IMR-90 (cell line): Measurements from ENCODE around the gene FRMD3. TPM values are rescaled to one million over a fixed set of nuclear protein-coding genes. Genes with fewer than 3 reads are reported as not detected.

Experiments
- ATAC-seq: fragments of 200-7000 bp; cut with Tn5 transposase; 2 replicates; pipeline ENCODE4 v1.9.1; 2020; ENCODE audit warnings: low read depth, mild to moderate bottlenecking, moderate library complexity
- BruUV-seq: library from RNA; stranded (reverse); fragments of 400-500 nt; replicated peaks from 2 replicates; lab custom pipeline; 2021; lab: Mats Ljungman, UMichigan
- CTCF ChIA-PET: fragments of 300-600 bp; formaldehyde crosslinking; extraction: SDS; loops from one replicate; lab custom pipeline; 2021; ENCODE audit warnings: antibody characterized with exemption; lab: Yijun Ruan, JAX
- POLR2A ChIA-PET: fragments of 300-600 bp; sonication (Branson Sonifier 250); formaldehyde crosslinking; loops from one replicate; lab custom pipeline; 2022; ENCODE audit warnings: antibody characterized with exemption; ENCODE audit not compliant: unreplicated experiment; lab: Charles Lee
- DNase-seq: peaks from one replicate; pipeline ENCODE4 v3.0.0; 2013
- H2AFZ ChIP-seq: replicated peaks from 2 replicates; pipeline ENCODE3; 2013; ENCODE audit warnings: low read length, mild to moderate bottlenecking; ENCODE audit not compliant: poor library complexity
- H2AK5ac ChIP-seq: 2 replicates; pipeline ENCODE4 v1.6.1; 2013; ENCODE audit warnings: low read depth, low read length, inconsistent platforms
- H2AK9ac ChIP-seq: replicated peaks from 2 replicates; pipeline ENCODE3; 2013; ENCODE audit warnings: mild to moderate bottlenecking, low read depth, low read length, moderate library complexity; ENCODE audit not compliant: poor library complexity
- H2BK120ac ChIP-seq: 2 replicates; pipeline ENCODE4 v1.6.1; 2013; ENCODE audit warnings: low read depth, low read length, inconsistent platforms
- H2BK15ac ChIP-seq: 3 replicates; pipeline ENCODE4 v1.6.1; 2013; ENCODE audit warnings: low read depth, low read length, inconsistent platforms
- H2BK20ac ChIP-seq: 2 replicates; pipeline ENCODE4 v1.6.1; 2013; ENCODE audit warnings: low read depth, mild to moderate bottlenecking, inconsistent platforms, low read length, moderate library complexity
- H2BK5ac ChIP-seq: 2 replicates; pipeline ENCODE4 v1.6.1; 2013; ENCODE audit warnings: mild to moderate bottlenecking, low read depth, low read length, inconsistent platforms; ENCODE audit not compliant: poor library complexity, severe bottlenecking
- H3K14ac ChIP-seq: replicated peaks from 2 replicates; pipeline ENCODE4 v1.6.1; 2013; ENCODE audit warnings: low read depth, low read length, inconsistent platforms
- H3K18ac ChIP-seq: 2 replicates; pipeline ENCODE4 v1.6.1; 2013; ENCODE audit warnings: low read depth, low read length, control low read depth
- H3K23ac ChIP-seq: 2 replicates; pipeline ENCODE4 v1.6.1; 2013; ENCODE audit warnings: low read depth, low read length, inconsistent platforms
- H3K27ac ChIP-seq: 2 replicates; pipeline ENCODE4 v1.5.1; 2013; ENCODE audit warnings: mild to moderate bottlenecking, control low read depth, low read length; ENCODE audit not compliant: insufficient read depth
- H3K27me3 ChIP-seq: 2 replicates; pipeline ENCODE4 v1.6.1; 2013; ENCODE audit warnings: low read length; ENCODE audit not compliant: control insufficient read depth, insufficient read depth
- H3K36me3 ChIP-seq: 2 replicates; pipeline ENCODE4 v1.6.1; 2013; ENCODE audit warnings: low read length, mixed read lengths; ENCODE audit not compliant: control insufficient read depth, insufficient read depth
- H3K4ac ChIP-seq: 2 replicates; pipeline ENCODE4 v1.6.1; 2013; ENCODE audit warnings: low read depth, low read length, inconsistent platforms
- H3K4me1 ChIP-seq: 2 replicates; pipeline ENCODE4 v1.6.1; 2013; ENCODE audit warnings: low read length, mixed read lengths; ENCODE audit not compliant: control insufficient read depth, insufficient read depth
- H3K4me2 ChIP-seq: 2 replicates; pipeline ENCODE4 v1.6.1; 2013; ENCODE audit warnings: low read depth, mild to moderate bottlenecking, control low read depth, low read length, moderate library complexity
- H3K4me3 ChIP-seq: 2 replicates; pipeline ENCODE4 v1.5.1; 2013; ENCODE audit warnings: low read depth, mild to moderate bottlenecking, control low read depth, low read length, moderate library complexity; ENCODE audit not compliant: insufficient read depth
- H3K56ac ChIP-seq: 2 replicates; pipeline ENCODE4 v1.6.1; 2013; ENCODE audit warnings: low read length, inconsistent platforms; ENCODE audit not compliant: insufficient read depth; ENCODE audit errors: extremely low read depth
- H3K79me1 ChIP-seq, 2 experiments: 2 replicates each; pipeline ENCODE4 v1.6.1; 2013; ENCODE audit warnings: low read length in 2 of 2, inconsistent platforms in 1 of 2, low read depth in 1 of 2
- H3K9ac ChIP-seq: 2 replicates; pipeline ENCODE4 v1.6.1; 2013; ENCODE audit warnings: low read depth, low read length, control low read depth
- H3K9me1 ChIP-seq: 2 replicates; pipeline ENCODE4 v1.6.1; 2013; ENCODE audit warnings: low read length, inconsistent platforms; ENCODE audit not compliant: insufficient read depth
- H3K9me3 ChIP-seq: 2 replicates; pipeline ENCODE4 v1.6.1; 2013; ENCODE audit warnings: low read length; ENCODE audit not compliant: control insufficient read depth, insufficient read depth
- H4K20me1 ChIP-seq: 2 replicates; pipeline ENCODE4 v1.6.1; 2013; ENCODE audit warnings: low read length, inconsistent platforms; ENCODE audit not compliant: insufficient read depth
- H4K5ac ChIP-seq: 2 replicates; pipeline ENCODE4 v1.6.1; 2013; ENCODE audit warnings: mild to moderate bottlenecking, low read depth, low read length, control low read depth
- H4K8ac ChIP-seq, 2 experiments: 2 replicates each; pipeline ENCODE4 v1.6.1; 2013; ENCODE audit warnings: low read depth in 2 of 2, low read length in 2 of 2, control low read depth in 1 of 2, inconsistent platforms in 1 of 2
- H4K91ac ChIP-seq: 2 replicates; pipeline ENCODE4 v1.6.1; 2013; ENCODE audit warnings: low read depth, low read length, inconsistent platforms; ENCODE audit not compliant: insufficient read depth
- CEBPB ChIP-seq: IDR thresholded peaks from 2 replicates; pipeline ENCODE4 v1.6.1; 2012; ENCODE audit warnings: low read depth, low read length, improper control_type of control experiment
- POLR2A ChIP-seq: IDR thresholded peaks from 2 replicates; pipeline ENCODE4 v1.6.1; 2012; ENCODE audit warnings: mild to moderate bottlenecking, low read depth, low read length
- WGBS, 2 experiments: methylation state at CpG; one replicate each; pipeline versions ENCODE4 v1.1.5 to v1.1.7; 2013; ENCODE audit warnings: missing lambda C conversion rate in 2 of 2; ENCODE audit not compliant: insufficient read length in 1 of 2; ENCODE audit errors: extremely low coverage in 2 of 2; 5-methylcytosine and 5-hydroxymethylcytosine counted together
- dilution Hi-C: fragments of 300-500 bp; cut with HindIII; formaldehyde crosslinking; loops from one replicate; pipeline ENCODE4 v1.14.3; 2018; ENCODE audit warnings: low sequenced_read_pairs; ENCODE audit not compliant: unreplicated experiment
- in situ Hi-C: fragments of 300-500 bp; cut with MboI; formaldehyde crosslinking; loops from 3 replicates; pipeline ENCODE4 v1.14.3; 2019; ENCODE audit warnings: low sequenced_read_pairs, inconsistent platforms, mixed read lengths
- intact Hi-C: fragments of 100-400 bp; cut with micrococcal nuclease; formaldehyde crosslinking; loops from 2 replicates; pipeline ENCODE4 v1.10.0; 2022
- polyA plus RNA-seq, 3 experiments: library from polyadenylated mRNA; depleted of rRNA; stranded (reverse); fragments of >200 nt; gene quantifications; 2 replicates each; pipeline ENCODE4 v1.2.3, GENCODE V29; 2012; ENCODE audit warnings: low replicate concordance in 1 of 3
- total RNA-seq: library from RNA; depleted of rRNA; stranded (reverse); fragments of >200 nt; gene quantifications from 2 replicates; pipeline ENCODE4 v1.2.3, GENCODE V29; 2012

Gene FRMD3
- total and polyA plus RNA-seq, 2 of the 4 experiments (the other 2 are of a cell fraction), result 0.02 to 0.18 TPM

DNA sequence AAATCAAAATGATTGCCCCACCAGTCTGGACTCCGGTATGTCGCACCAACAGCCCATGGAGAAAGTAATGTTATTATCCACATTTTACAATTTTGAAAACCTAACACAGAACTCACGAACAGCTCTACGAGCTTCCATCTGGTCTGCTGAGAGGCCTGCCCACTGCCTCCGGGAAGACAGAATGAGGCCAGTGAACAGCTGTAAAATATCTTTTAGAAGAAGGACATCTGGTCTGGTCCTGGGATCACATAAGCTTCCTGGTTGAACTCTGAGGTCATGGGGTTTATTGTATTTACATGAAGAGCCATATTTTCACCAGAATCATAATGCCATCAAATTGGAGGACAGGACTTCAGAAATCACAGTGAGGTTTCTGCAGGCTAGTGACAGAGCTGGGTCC lies 89.0 kb downstream of the FRMD3 start:
- H4K91ac ChIP-seq, result no peak overlapping the region
- no peak overlapping the region for H2AFZ ChIP-seq
- H4K20me1 ChIP-seq, result no peaks in the 10 kb centered on the region
- ATAC-seq (no peak), DNase-seq (no peak)
- H3K23ac ChIP-seq, result no peak overlapping the region
- no peak overlapping the region for H2BK15ac ChIP-seq
- no peak overlapping the region for H3K14ac ChIP-seq
- H2BK5ac ChIP-seq, result no peak overlapping the region
- WGBS, 2 experiments, result no CpG with 5 or more reads among the region's 5 CpGs
- POLR2A ChIA-PET, result no interaction called here
- no peak overlapping the region for H4K5ac ChIP-seq
- H3K56ac ChIP-seq, result no peak overlapping the region
- no peaks in the 10 kb centered on the region for H3K4me1 ChIP-seq
- no peak overlapping the region for H2BK120ac ChIP-seq
- H3K9ac ChIP-seq, result no peak overlapping the region
- dilution Hi-C loops, result no loop called here
- no peak overlapping the region for H2BK20ac ChIP-seq
- no peaks in the 10 kb centered on the region for H3K9me3 ChIP-seq
- no peaks in the 10 kb centered on the region for H3K9me1 ChIP-seq
- H3K79me1 ChIP-seq, result no peaks in the 10 kb centered on the region
- H3K27me3 ChIP-seq, result no peaks in the 10 kb centered on the region
- TF ChIP-seq CEBPB (no peak), POLR2A (no peak)
- no peak overlapping the region for H2AK9ac ChIP-seq
- H3K4ac ChIP-seq, result no peak overlapping the region
- no peak overlapping the region for H4K8ac ChIP-seq
- no TSS peak for BruUV-seq
- intact Hi-C loops, result no loop called here
- in situ Hi-C loops, result no loop called here
- H3K4me3 ChIP-seq, result no peak overlapping the region
- H3K18ac ChIP-seq, result no peak overlapping the region
- no peak overlapping the region for H2AK5ac ChIP-seq
- no peak overlapping the region for H3K27ac ChIP-seq
- H3K4me2 ChIP-seq, result no peak overlapping the region
- H3K36me3 ChIP-seq, result no peaks in the 10 kb centered on the region
- CTCF ChIA-PET, result interaction anchor here (0.6 kb wide), 1 partner anchor 1692 kb away, joined by 3 read pairs; no protein-coding TSS in a partner anchor
